ENCODE measurements around the gene CDH13. TPM values are rescaled to one million over a fixed set of nuclear protein-coding genes. Genes with fewer than 3 reads are reported as not detected.

Gene CDH13
- total and polyA plus RNA-seq, 10 of the 15 experiments (the other 5 are each of a cell fraction or from before 2014, with no cell fraction given), result under 0.01 to 0.05 TPM; not detected in 8

DNA sequence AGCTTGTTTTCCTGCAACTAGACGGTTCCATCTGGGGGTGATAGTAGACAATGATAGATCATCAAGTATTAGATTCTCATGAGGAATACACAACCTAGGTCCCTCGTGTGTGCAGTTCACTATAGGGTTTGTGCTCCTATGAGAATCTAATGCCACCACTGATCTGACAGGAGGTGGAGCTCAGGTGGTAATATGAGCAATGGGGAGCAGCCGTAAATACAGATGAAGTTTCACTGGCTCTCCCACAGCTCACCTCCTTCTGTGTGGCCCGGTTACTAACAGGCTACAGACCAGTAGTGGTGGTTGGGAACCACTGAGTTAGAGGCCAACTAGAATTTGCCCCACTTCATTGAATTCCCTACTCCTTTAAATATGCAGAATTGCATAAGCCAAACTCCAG, 1033.5 kb downstream of the CDH13 start (continued):
- TF ChIP-seq, protein P1, sequence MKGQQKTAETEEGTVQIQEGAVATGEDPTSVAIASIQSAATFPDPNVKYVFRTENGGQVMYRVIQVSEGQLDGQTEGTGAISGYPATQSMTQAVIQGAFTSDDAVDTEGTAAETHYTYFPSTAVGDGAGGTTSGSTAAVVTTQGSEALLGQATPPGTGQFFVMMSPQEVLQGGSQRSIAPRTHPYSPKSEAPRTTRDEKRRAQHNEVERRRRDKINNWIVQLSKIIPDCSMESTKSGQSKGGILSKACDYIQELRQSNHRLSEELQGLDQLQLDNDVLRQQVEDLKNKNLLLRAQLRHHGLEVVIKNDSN (IDR thresholded peaks at IDR 0.05; ENCODE audit: borderline replicate concordance, extremely low read length, insufficient read depth, low read depth, low read length), result no peak
- TF ChIP-seq, protein P2, sequence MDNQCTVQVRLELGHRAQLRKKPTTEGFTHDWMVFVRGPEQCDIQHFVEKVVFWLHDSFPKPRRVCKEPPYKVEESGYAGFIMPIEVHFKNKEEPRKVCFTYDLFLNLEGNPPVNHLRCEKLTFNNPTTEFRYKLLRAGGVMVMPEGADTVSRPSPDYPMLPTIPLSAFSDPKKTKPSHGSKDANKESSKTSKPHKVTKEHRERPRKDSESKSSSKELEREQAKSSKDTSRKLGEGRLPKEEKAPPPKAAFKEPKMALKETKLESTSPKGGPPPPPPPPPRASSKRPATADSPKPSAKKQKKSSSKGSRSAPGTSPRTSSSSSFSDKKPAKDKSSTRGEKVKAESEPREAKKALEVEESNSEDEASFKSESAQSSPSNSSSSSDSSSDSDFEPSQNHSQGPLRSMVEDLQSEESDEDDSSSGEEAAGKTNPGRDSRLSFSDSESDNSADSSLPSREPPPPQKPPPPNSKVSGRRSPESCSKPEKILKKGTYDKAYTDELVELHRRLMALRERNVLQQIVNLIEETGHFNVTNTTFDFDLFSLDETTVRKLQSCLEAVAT (IDR thresholded peaks at IDR 0.05), result no peak
- no peak for TF ChIP-seq CHD4 (IDR thresholded peaks at IDR 0.05)

- H3K36me3 ChIP-seq (ENCODE audit: control insufficient read depth in 2 of 2, insufficient read depth in 2 of 2, low read length in 1 of 2), result no peaks in the 10 kb centered on the region
- no peaks in the 10 kb centered on the region for H3K27me3 ChIP-seq (replicated peaks in 1 of 2; ENCODE audit: control insufficient read depth in 2 of 2, insufficient read depth in 2 of 2, low read length in 1 of 2)
- H3K27ac ChIP-seq (ENCODE audit: control insufficient read depth, insufficient read depth), result no peak overlapping the region
- no TSS peak for BruUV-seq (replicated peaks)
- H3K4me1 ChIP-seq (ENCODE audit: control insufficient read depth, insufficient read depth, low read length), result no peaks in the 10 kb centered on the region
- no peaks in the 10 kb centered on the region for H3K79me2 ChIP-seq (ENCODE audit: control insufficient read depth, insufficient read depth, low read length)
- in situ Hi-C loops (cut with MboI) (no loop called here), intact Hi-C loops (cut with micrococcal nuclease; ENCODE audit: unreplicated experiment) (no loop called here)
- no peak for FAIRE-seq
- ChIA-PET RAD21 (ENCODE audit: unreplicated experiment) (no interaction called here), SMC1A (ENCODE audit: uncharacterized antibody, unreplicated experiment) (no interaction called here), POLR2A (no interaction called here), CTCF (no interaction called here)
- no peak overlapping the region for H3K4me3 ChIP-seq
- no peak for ATAC-seq
- H3K9me3 ChIP-seq (replicated peaks; ENCODE audit: control insufficient read depth, insufficient read depth, low read length), result no peaks in the 10 kb centered on the region
- no peak overlapping the region for H3K9ac ChIP-seq (ENCODE audit: control insufficient read depth, insufficient read depth, low read length)
- H2AFZ ChIP-seq (ENCODE audit: control insufficient read depth, low read depth, low read length), result no peak overlapping the region
- H4K20me1 ChIP-seq (ENCODE audit: control insufficient read depth, insufficient read depth), result no peaks in the 10 kb centered on the region
- DNase-seq (ENCODE audit: low read depth, low spot score), result no peak
- H3K4me2 ChIP-seq (ENCODE audit: control insufficient read depth, insufficient read depth), result no peak overlapping the region
- TF ChIP-seq IKZF1 (conservative IDR thresholded peaks at IDR 0.05) (no peak), HDAC2 (IDR thresholded peaks at IDR 0.05) (no peak), ATF3 (IDR thresholded peaks at IDR 0.05; ENCODE audit: borderline replicate concordance, extremely low read depth, low read depth, low read length) (no peak), POLR2AphosphoS2 (IDR thresholded peaks at IDR 0.05; ENCODE audit: low read depth, low read length) (no peak), ZNF24 (IDR thresholded peaks at IDR 0.05) (no peak), POLR2AphosphoS5 (IDR thresholded peaks at IDR 0.05; ENCODE audit: low read length) (no peak)
- TF ChIP-seq, protein P3, sequence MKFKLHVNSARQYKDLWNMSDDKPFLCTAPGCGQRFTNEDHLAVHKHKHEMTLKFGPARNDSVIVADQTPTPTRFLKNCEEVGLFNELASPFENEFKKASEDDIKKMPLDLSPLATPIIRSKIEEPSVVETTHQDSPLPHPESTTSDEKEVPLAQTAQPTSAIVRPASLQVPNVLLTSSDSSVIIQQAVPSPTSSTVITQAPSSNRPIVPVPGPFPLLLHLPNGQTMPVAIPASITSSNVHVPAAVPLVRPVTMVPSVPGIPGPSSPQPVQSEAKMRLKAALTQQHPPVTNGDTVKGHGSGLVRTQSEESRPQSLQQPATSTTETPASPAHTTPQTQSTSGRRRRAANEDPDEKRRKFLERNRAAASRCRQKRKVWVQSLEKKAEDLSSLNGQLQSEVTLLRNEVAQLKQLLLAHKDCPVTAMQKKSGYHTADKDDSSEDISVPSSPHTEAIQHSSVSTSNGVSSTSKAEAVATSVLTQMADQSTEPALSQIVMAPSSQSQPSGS (IDR thresholded peaks at IDR 0.05; ENCODE audit: low read length), result no peak
- TF ChIP-seq, protein P4, sequence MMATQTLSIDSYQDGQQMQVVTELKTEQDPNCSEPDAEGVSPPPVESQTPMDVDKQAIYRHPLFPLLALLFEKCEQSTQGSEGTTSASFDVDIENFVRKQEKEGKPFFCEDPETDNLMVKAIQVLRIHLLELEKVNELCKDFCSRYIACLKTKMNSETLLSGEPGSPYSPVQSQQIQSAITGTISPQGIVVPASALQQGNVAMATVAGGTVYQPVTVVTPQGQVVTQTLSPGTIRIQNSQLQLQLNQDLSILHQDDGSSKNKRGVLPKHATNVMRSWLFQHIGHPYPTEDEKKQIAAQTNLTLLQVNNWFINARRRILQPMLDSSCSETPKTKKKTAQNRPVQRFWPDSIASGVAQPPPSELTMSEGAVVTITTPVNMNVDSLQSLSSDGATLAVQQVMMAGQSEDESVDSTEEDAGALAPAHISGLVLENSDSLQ (IDR thresholded peaks at IDR 0.05), result no peak
- TF ChIP-seq, protein P5, sequence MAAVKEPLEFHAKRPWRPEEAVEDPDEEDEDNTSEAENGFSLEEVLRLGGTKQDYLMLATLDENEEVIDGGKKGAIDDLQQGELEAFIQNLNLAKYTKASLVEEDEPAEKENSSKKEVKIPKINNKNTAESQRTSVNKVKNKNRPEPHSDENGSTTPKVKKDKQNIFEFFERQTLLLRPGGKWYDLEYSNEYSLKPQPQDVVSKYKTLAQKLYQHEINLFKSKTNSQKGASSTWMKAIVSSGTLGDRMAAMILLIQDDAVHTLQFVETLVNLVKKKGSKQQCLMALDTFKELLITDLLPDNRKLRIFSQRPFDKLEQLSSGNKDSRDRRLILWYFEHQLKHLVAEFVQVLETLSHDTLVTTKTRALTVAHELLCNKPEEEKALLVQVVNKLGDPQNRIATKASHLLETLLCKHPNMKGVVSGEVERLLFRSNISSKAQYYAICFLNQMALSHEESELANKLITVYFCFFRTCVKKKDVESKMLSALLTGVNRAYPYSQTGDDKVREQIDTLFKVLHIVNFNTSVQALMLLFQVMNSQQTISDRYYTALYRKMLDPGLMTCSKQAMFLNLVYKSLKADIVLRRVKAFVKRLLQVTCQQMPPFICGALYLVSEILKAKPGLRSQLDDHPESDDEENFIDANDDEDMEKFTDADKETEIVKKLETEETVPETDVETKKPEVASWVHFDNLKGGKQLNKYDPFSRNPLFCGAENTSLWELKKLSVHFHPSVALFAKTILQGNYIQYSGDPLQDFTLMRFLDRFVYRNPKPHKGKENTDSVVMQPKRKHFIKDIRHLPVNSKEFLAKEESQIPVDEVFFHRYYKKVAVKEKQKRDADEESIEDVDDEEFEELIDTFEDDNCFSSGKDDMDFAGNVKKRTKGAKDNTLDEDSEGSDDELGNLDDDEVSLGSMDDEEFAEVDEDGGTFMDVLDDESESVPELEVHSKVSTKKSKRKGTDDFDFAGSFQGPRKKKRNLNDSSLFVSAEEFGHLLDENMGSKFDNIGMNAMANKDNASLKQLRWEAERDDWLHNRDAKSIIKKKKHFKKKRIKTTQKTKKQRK (IDR thresholded peaks at IDR 0.05; ENCODE audit: low read depth, low read length), result no peak
Observed at GRCh38 chr16:83661656-83662055, 1034.9 kb downstream of the CDH13 start.
